RWPE1 (cell line): ENCODE results near the gene TAB2.
"Not testable (repeated sequence)": the region's sequence is repeated elsewhere in the genome, so short reads cannot be mapped to it uniquely, and the experiment has no call there.

Experiments
- CTCF ChIA-PET: fragments of 350-600 bp; sonication (Branson Sonifier 250); formaldehyde crosslinking; extraction: SDS; loops from one replicate; lab custom pipeline; 2021; lab: Yijun Ruan, JAX
- POLR2A ChIA-PET: fragments of 400-600 bp; formaldehyde crosslinking; extraction: SDS; loops from one replicate; lab custom pipeline; 2020; ENCODE audit warnings: antibody characterized with exemption; ENCODE audit not compliant: low non-redundant PET; lab: Yijun Ruan, JAX
- DNase-seq: peaks from one replicate; pipeline ENCODE4 v3.0.0; 2012; ENCODE audit warnings: low spot score
- H3K27ac ChIP-seq: fragments of 450-650 bp; 2 replicates; pipeline ENCODE4 v1.5.1; 2017
- CTCF ChIP-seq: fragments of 450-650 bp; conservative IDR thresholded peaks from 2 replicates; pipeline ENCODE4 v1.5.1; 2017; ENCODE audit warnings: low read depth, mild to moderate bottlenecking

The TAB2 gene

GRCh38 chr6:149340200-149340599 lies 22.7 kb downstream of the TAB2 start:
- DNase-seq = no peak
- CTCF ChIA-PET = interaction anchor here (0.6 kb wide), 1 partner anchor 286 kb away, joined by 3 read pairs; no protein-coding TSS in a partner anchor
- H3K27ac ChIP-seq = no peak overlapping the region
- TF ChIP-seq CTCF = no peak
- POLR2A ChIA-PET = no interaction called here

GRCh38 chr6:149342525-149342924 lies 25.0 kb downstream of the TAB2 start:
- TF ChIP-seq CTCF = no peak
- ChIA-PET POLR2A (no interaction called here), CTCF (no interaction called here)
- H3K27ac ChIP-seq = no peak overlapping the region
- DNase-seq = no peak

GRCh38 chr6:149343501-149343900 lies 26.0 kb downstream of the TAB2 start:
- ChIA-PET CTCF (no interaction called here), POLR2A (no interaction called here)
- no peak overlapping the region for H3K27ac ChIP-seq
- no peak for TF ChIP-seq CTCF
- no peak for DNase-seq

- ChIA-PET POLR2A (no interaction called here), CTCF (no interaction called here)
- H3K27ac ChIP-seq = no peak overlapping the region
- TF ChIP-seq CTCF = no peak
- DNase-seq = no peak
Measured at GRCh38 chr6:149346078-149346477, 28.6 kb downstream of the TAB2 start.

- no peak overlapping the region for H3K27ac ChIP-seq
- TF ChIP-seq CTCF = no peak
- ChIA-PET CTCF (no interaction called here), POLR2A (no interaction called here)
- DNase-seq = no peak
Measured at GRCh38 chr6:149347067-149347466, 29.6 kb downstream of the TAB2 start.

- POLR2A ChIA-PET = not testable (repeated sequence)
Measured at GRCh38 chr6:149349279-149349678, 31.8 kb downstream of the TAB2 start.

GRCh38 chr6:149354009-149354408 lies 36.5 kb downstream of the TAB2 start:
- DNase-seq = no peak
- ChIA-PET POLR2A (no interaction called here), CTCF (no interaction called here)
- no peak for TF ChIP-seq CTCF
- H3K27ac ChIP-seq = no peak overlapping the region

More at GRCh38 chr6:149349279-149349678, 31.8 kb downstream of the TAB2 start:
- CTCF ChIA-PET, DNase-seq, H3K27ac ChIP-seq: not testable (repeated sequence)
